GM19023 (cell line): Measurements from ENCODE around the gene TYW3.

Experiments
- ATAC-seq: cut with Tn5 transposase; IDR thresholded peaks from one replicate; pipeline ENCODE4 v1.9.1; 2021; ENCODE audit warnings: mild to moderate bottlenecking, moderate library complexity; ENCODE audit not compliant: unreplicated experiment

The TYW3 gene

GRCh38 chr1:74780594-74780993 lies 47.6 kb downstream of the TYW3 start:
- ATAC-seq, result no peak

- no peak for ATAC-seq
Measured at GRCh38 chr1:74785944-74786343, 53.0 kb downstream of the TYW3 start.

GRCh38 chr1:74790453-74790852 lies 57.5 kb downstream of the TYW3 start:
- ATAC-seq, result no peak

GRCh38 chr1:74791491-74791890 lies 58.5 kb downstream of the TYW3 start:
- no peak for ATAC-seq

GRCh38 chr1:74799119-74799657 lies 66.2 kb downstream of the TYW3 start:
- no peak for ATAC-seq

GRCh38 chr1:74811436-74812179 lies 78.7 kb downstream of the TYW3 start:
- ATAC-seq, result peak; percentile 62

GRCh38 chr1:74812180-74812541 lies 79.2 kb downstream of the TYW3 start:
- peak; percentile 95 for ATAC-seq
